Measurements from ENCODE around the gene NR1I3. TPM values are rescaled to one million over a fixed set of nuclear protein-coding genes. Genes with fewer than 3 reads are reported as not detected.

Gene NR1I3, protein sequence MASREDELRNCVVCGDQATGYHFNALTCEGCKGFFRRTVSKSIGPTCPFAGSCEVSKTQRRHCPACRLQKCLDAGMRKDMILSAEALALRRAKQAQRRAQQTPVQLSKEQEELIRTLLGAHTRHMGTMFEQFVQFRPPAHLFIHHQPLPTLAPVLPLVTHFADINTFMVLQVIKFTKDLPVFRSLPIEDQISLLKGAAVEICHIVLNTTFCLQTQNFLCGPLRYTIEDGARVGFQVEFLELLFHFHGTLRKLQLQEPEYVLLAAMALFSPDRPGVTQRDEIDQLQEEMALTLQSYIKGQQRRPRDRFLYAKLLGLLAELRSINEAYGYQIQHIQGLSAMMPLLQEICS
- 0.26 TPM in 1 of 5 replicates, not detected in the others for total RNA-seq (2022; extraction: Qiagen RNA extraction; ENCODE audit: low read depth)

DNA sequence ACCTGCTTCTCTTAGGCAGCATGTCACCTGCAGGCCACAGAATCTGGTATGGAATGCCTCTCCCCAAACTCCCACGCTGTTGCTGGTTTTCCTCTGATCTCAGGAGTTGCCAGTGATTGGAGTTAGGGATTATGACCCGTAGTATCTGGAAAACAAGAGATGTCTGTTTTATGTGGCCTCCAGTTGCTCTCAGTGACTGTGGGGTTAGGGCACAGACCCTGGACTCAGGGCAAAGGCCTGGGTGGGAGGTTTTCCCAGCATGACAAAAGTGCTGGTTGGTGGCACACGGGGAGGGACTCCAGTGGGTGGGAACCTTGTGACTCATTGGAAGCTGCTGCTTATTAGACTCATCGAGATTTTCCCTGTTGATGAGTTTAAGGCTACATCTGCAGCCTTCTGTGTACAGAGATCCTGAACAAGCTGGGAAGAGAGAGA, at the start of gene NR1I3:
TSS of gene NR1I3 (minus strand) at position 165 of the 435 bp plus-strand sequence. CDS start 1,638 bp downstream, outside the sequence.

GRCh38 chr1:161258439-161259344, 20.7 kb upstream of the NR1I3 start, which contains the start of gene PCP4L1:
TSS of gene PCP4L1 (plus strand) at chr1:161258745. CDS start at chr1:161258975, 230 bp downstream.

GRCh38 chr1:161225534-161226319, 12.3 kb downstream of the NR1I3 start, which contains the start of gene TOMM40L:
TSS of gene TOMM40L (plus strand) at chr1:161226060. CDS start at chr1:161226490, 430 bp downstream.

DNA sequence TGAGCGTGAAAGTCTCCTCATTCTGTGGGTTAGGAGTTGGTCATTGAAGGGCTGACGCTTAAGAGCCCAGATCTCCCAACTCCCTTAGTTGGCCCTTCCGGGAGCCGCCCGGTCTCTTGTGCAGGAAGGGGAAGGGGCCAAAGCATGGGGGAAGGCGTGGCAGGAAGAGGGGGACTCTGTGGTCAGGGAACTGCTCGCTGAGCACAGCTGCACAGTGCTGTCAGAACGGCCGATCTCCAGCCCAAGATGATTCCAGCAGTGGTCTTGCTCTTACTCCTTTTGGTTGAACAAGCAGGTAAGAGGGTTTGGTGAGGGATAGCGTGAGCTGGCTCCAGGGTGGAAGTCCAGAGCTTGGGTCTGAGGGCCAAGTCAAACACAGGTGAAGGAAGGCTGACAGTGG, 22.9 kb downstream of the NR1I3 start, which contains the start of gene FCER1G:
TSS of gene FCER1G (plus strand) at position 220 of the 400 bp plus-strand sequence. CDS start at position 247, 27 bp downstream.

DNA sequence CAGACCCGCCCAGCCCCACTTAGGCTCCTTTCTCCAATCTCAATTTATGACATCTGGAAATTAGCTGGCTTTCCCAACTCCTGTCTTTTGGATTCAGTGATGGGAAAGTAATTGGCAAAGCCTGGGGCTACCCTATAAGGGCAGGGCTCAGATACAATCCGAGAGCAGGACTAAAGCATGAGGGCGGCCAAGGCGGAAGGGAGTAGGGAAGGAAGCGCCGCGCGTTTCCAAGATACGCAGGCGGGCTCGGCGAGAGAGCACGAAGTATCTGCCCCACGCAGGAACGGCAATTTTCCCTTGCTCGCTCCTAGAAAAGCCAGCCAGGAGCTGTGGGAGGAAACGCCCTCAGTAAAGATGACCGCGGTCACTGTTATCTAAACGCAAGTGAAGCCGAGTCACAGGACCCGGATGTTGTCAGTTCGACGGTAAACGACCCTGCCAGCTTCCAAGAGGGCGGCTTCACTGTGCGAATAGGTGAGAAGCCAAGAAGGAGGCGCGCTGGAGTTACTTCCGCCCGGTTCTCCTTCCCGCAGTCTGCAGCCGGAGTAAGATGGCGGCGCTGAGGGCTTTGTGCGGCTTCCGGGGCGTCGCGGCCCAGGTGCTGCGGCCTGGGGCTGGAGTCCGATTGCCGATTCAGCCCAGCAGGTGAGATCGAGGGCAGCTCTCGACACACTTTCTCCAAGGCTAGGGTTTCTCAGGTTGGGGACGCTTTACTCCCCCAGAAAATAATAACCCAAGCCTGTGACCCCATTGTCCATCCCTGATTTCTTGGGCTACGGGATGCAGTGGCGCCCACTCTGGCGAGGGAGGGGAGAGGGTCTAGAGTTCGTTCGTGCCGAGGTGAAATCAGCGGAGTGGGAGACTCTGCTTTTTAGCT, 35.9 kb downstream of the NR1I3 start, which contains the start of gene NDUFS2:
TSS of gene NDUFS2 (plus strand) at position 532 of the 877 bp plus-strand sequence. CDS start at position 551, 19 bp downstream.

DNA sequence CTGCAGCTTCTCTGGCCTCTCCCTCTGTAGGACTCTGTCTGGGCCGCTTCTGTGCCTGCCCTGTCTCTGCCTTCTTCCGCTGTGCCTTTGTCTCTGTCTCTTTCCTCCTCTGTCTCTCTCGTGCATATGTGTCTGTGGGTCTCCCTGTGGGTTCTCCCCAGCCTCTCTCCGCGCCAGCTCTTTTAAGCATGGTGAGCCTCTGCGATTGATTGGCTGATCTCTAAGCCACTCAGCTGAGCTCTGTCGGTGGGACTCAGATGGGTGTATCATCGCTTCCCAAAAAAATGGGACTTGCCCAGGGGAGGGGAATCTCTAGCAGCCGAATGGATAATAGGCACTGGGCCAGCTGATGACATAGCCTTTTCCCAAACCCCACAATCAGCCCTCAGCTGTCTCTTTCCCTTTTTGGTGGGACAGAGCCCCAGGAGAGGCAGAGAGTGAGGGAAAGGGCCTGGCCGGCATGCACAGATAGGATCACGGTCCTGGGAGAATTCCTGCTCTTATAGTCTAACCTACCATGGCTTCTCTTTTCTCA, 39.0 kb downstream of the NR1I3 start, which contains the start of gene ADAMTS4:
TSS of gene ADAMTS4 (minus strand) at position 158 of the 535 bp plus-strand sequence. CDS start 427 bp downstream, outside the sequence.

Other genes starting within 250 kb of the NR1I3 start
- 46.4 to 85.2 TPM (median 65.9 TPM) in 5 replicates for gene F11R, start 217.1 kb downstream of the NR1I3 start, total RNA-seq (2022; extraction: Qiagen RNA extraction; ENCODE audit: low read depth)
- gene TSTD1, start 199.2 kb downstream of the NR1I3 start, total RNA-seq (2022; extraction: Qiagen RNA extraction; ENCODE audit: low read depth): 0.22 to 0.33 TPM (median 0.30 TPM) in 4 of 5 replicates, not detected in the other
- gene USF1, start 192.2 kb downstream of the NR1I3 start, total RNA-seq (2022; extraction: Qiagen RNA extraction; ENCODE audit: low read depth): 49.1 to 56.7 TPM (median 53.8 TPM) in 5 replicates
- 0.07 to 0.14 TPM (median 0.10 TPM) in 4 of 5 replicates, not detected in the other for gene ARHGAP30, start 168.3 kb downstream of the NR1I3 start, total RNA-seq (2022; extraction: Qiagen RNA extraction; ENCODE audit: low read depth)
- gene NECTIN4, start 148.6 kb downstream of the NR1I3 start, total RNA-seq (2022; extraction: Qiagen RNA extraction; ENCODE audit: low read depth): 2.0 to 3.1 TPM (median 2.1 TPM) in 5 replicates
- gene KLHDC9, start 139.8 kb downstream of the NR1I3 start, total RNA-seq (2022; extraction: Qiagen RNA extraction; ENCODE audit: low read depth): 1.4 to 2.0 TPM (median 1.6 TPM) in 5 replicates
- gene PFDN2, start 120.2 kb downstream of the NR1I3 start, total RNA-seq (2022; extraction: Qiagen RNA extraction; ENCODE audit: low read depth): 103 to 127 TPM (median 108 TPM) in 5 replicates
- 28.4 to 32.9 TPM (median 30.2 TPM) in 5 replicates for gene NIT1, start 120.1 kb downstream of the NR1I3 start, total RNA-seq (2022; extraction: Qiagen RNA extraction; ENCODE audit: low read depth)
- 26.5 to 32.2 TPM (median 30.1 TPM) in 5 replicates for gene DEDD, start 105.5 kb downstream of the NR1I3 start, total RNA-seq (2022; extraction: Qiagen RNA extraction; ENCODE audit: low read depth)
- gene UFC1, start 84.2 kb downstream of the NR1I3 start, total RNA-seq (2022; extraction: Qiagen RNA extraction; ENCODE audit: low read depth): 83.0 to 144 TPM (median 90.5 TPM) in 5 replicates
- gene USP21, start 78.7 kb downstream of the NR1I3 start, total RNA-seq (2022; extraction: Qiagen RNA extraction; ENCODE audit: low read depth): 16.0 to 23.4 TPM (median 21.1 TPM) in 5 replicates
- 13.8 to 17.2 TPM (median 14.6 TPM) in 5 replicates for gene PPOX, start 71.8 kb downstream of the NR1I3 start, total RNA-seq (2022; extraction: Qiagen RNA extraction; ENCODE audit: low read depth)
- 22.6 to 27.7 TPM (median 26.3 TPM) in 5 replicates for gene B4GALT3, start 60.7 kb downstream of the NR1I3 start, total RNA-seq (2022; extraction: Qiagen RNA extraction; ENCODE audit: low read depth)
- gene ADAMTS4, start 39.1 kb downstream of the NR1I3 start, total RNA-seq (2022; extraction: Qiagen RNA extraction; ENCODE audit: low read depth): 0.03 TPM in 1 of 5 replicates, not detected in the others
- 75.9 to 106 TPM (median 84.1 TPM) in 5 replicates for gene NDUFS2, start 35.8 kb downstream of the NR1I3 start, total RNA-seq (2022; extraction: Qiagen RNA extraction; ENCODE audit: low read depth)
- gene FCER1G, start 22.9 kb downstream of the NR1I3 start, total RNA-seq (2022; extraction: Qiagen RNA extraction; ENCODE audit: low read depth): 0.46 to 0.74 TPM in 2 of 5 replicates, not detected in the others
- 3.2 TPM in 1 of 5 replicates, not detected in the others for gene APOA2, start 14.6 kb downstream of the NR1I3 start, total RNA-seq (2022; extraction: Qiagen RNA extraction; ENCODE audit: low read depth)
- gene TOMM40L, start 12.1 kb downstream of the NR1I3 start, total RNA-seq (2022; extraction: Qiagen RNA extraction; ENCODE audit: low read depth): 9.3 to 12.6 TPM (median 11.7 TPM) in 5 replicates
- 0.10 to 0.11 TPM in 2 of 5 replicates, not detected in the others for gene PCP4L1, start 20.5 kb upstream of the NR1I3 start, total RNA-seq (2022; extraction: Qiagen RNA extraction; ENCODE audit: low read depth)
- gene MPZ, start 71.8 kb upstream of the NR1I3 start, total RNA-seq (2022; extraction: Qiagen RNA extraction; ENCODE audit: low read depth): 0.18 to 0.31 TPM (median 0.27 TPM) in 5 replicates
- gene SDHC, start 76.2 kb upstream of the NR1I3 start, total RNA-seq (2022; extraction: Qiagen RNA extraction; ENCODE audit: low read depth): 237 to 255 TPM (median 248 TPM) in 5 replicates
- gene CFAP126, start 129.7 kb upstream of the NR1I3 start, total RNA-seq (2022; extraction: Qiagen RNA extraction; ENCODE audit: low read depth): 0.21 to 0.61 TPM in 2 of 5 replicates, not detected in the others